Spleen (tissue), 11 donors: ENCODE results near the gene NUDT19. TPM values are rescaled to one million over a fixed set of nuclear protein-coding genes. Genes with fewer than 3 reads are reported as not detected.

ENCODE experiments used
- DNase-seq: peaks from one replicate; pipeline ENCODE4 v3.0.0-alpha.2; 2020
- H3K27ac ChIP-seq, 8 donors: fragments of 200-600 bp; sonication (generic) in 7 of 8; 1 replicate in 4 of 8; 2 replicates in 4 of 8; pipeline versions ENCODE4 v1.5.0 to v1.8.0; 2016 to 2021; ENCODE audit warnings: inconsistent platforms in 4 of 8, mild to moderate bottlenecking in 4 of 8, moderate library complexity in 1 of 8
- H3K27me3 ChIP-seq, 7 donors: fragments of 200-600 bp; sonication (generic) in 6 of 7; replicated peaks in 1 of 7; 1 replicate in 4 of 7; 2 replicates in 3 of 7; pipeline versions ENCODE4 v1.5.0 to v1.8.0; 2016 to 2021; ENCODE audit warnings: inconsistent platforms in 3 of 7, mild to moderate bottlenecking in 1 of 7
- H3K36me3 ChIP-seq, 6 donors: fragments of 200-600 bp; sonication (generic) in 5 of 6; 1 replicate in 4 of 6; 2 replicates in 2 of 6; pipeline versions ENCODE4 v1.5.0 to v1.8.0; 2016 to 2021; ENCODE audit warnings: inconsistent platforms in 2 of 6
- H3K4me1 ChIP-seq, 6 donors: fragments of 200-600 bp; sonication (generic) in 5 of 6; 1 replicate in 3 of 6; 2 replicates in 3 of 6; pipeline versions ENCODE4 v1.5.0 to v1.8.0; 2016 to 2021; ENCODE audit warnings: inconsistent platforms in 3 of 6
- H3K4me3 ChIP-seq, 8 donors: fragments of 200-600 bp; sonication (generic) in 7 of 8; 1 replicate in 4 of 8; 2 replicates in 4 of 8; pipeline versions ENCODE4 v1.5.0 to v1.8.0; 2016 to 2021; ENCODE audit warnings: inconsistent platforms in 4 of 8, mild to moderate bottlenecking in 4 of 8, moderate library complexity in 2 of 8
- H3K9me3 ChIP-seq, 8 donors: fragments of 200-600 bp; sonication (generic) in 7 of 8; 1 replicate in 4 of 8; 2 replicates in 4 of 8; pipeline versions ENCODE4 v1.5.0 to v1.8.0; 2016 to 2021; ENCODE audit warnings: inconsistent platforms in 4 of 8
- CTCF ChIP-seq, 11 experiments: fragments of 200-600 bp in 7 of 11; fragments of 450-650 bp in 4 of 11; sonication (generic) in 4 of 11; IDR thresholded peaks in 8 of 11; conservative IDR thresholded peaks in 3 of 11; 1 replicate in 7 of 11; 2 replicates in 4 of 11; pipeline versions ENCODE4 v1.4.0 to v1.8.0; 2016 to 2021; ENCODE audit warnings: antibody characterized with exemption in 11 of 11, inconsistent platforms in 4 of 11, mild to moderate bottlenecking in 1 of 11
- POLR2A ChIP-seq, 3 donors: fragments of 450-650 bp; IDR thresholded peaks; one replicate each; pipeline ENCODE4 v1.5.1; 2017; ENCODE audit warnings: antibody characterized with exemption in 3 of 3, mild to moderate bottlenecking in 1 of 3
- POLR2AphosphoS5 ChIP-seq, 3 donors: sonication (generic); formaldehyde crosslinking; IDR thresholded peaks; one replicate each; pipeline ENCODE4 v1.5.1; 2017; ENCODE audit warnings: antibody characterized with exemption in 3 of 3
- WGBS, 5 donors: extraction: QIAGEN DNeasy Blood & Tissue Kit in 3 of 5; methylation state at CpG; one replicate each; pipeline versions ENCODE4 v1.1.5 to v1.1.7; 2013 to 2018; 5-methylcytosine and 5-hydroxymethylcytosine counted together
- intact Hi-C: fragments of 100-400 bp; cut with DNase I; formaldehyde crosslinking; loops from one replicate; pipeline ENCODE4 v1.15.0; 2023; ENCODE audit warnings: low total_unique reads
- polyA plus RNA-seq, 3 donors: library from polyadenylated mRNA; stranded (reverse); fragments of 200-250 nt; gene quantifications; one replicate each; pipeline ENCODE4 v1.2.1, GENCODE V29; 2013
- total RNA-seq, 7 donors: library from RNA; depleted of rRNA in 3 of 7; stranded (reverse); fragments of >200 nt in 3 of 7; fragmentation: NEBNext Ultra II Directional in 4 of 7; extraction: Animal tissue kit (Norgen Biotek cat#: 25700) in 4 of 7; gene quantifications; one replicate each; pipeline versions ENCODE4 v1.1.0 to v1.2.1, GENCODE V29; 2016 to 2021
- donor health status: healthy with polysubstance abuse.
- donor health status: DM: no; HTN: no; CAD: no; lungs with moderate emphysema.
- donor health status: DM: no; HTN: no; CAD: no.
- donor health status: Bipolar disorder and iron deficiency.
- donor health status: healthy.
- donor health status: DM: no; HTN: no; CAD: no.
- donor health status: DM: yes; HTN: yes; CAD: no.

NUDT19 gene
- total and polyA plus RNA-seq, 10 donors, result 4.9 to 18.4 (median 11.0) TPM

GRCh38 chr19:32674931-32675719 is 16.5 kb upstream of the NUDT19 start, which contains the start of gene ANKRD27:
ANKRD27 (minus strand) TSS chr19:32675180; CDS start chr19:32659015, 16,165 bp downstream.
- Histone ChIP-seq H3K27me3 (peaks cover 0 to 45% (median 21%) of the 10 kb centered on the region in 7 donors), H3K4me1 (peaks cover 18 to 65% (median 48%) of the 10 kb centered on the region in 6 donors), H3K36me3 (peaks cover 0 to 3% (median 0%) of the 10 kb centered on the region in 6 donors), H3K9me3 (no peaks in the 10 kb centered on the region), H3K27ac (peak within 1 kb of the TSS; percentile 76 to 94 (median 88)), H3K4me3 (peak within 1 kb of the TSS; percentile 87 to 99 (median 96))
- DNase-seq, result peak; percentile 99
- intact Hi-C loops, result loop anchor here (10.0 kb wide), 1 partner anchor 80 kb away; no protein-coding TSS in a partner anchor
- WGBS, 5 donors, result 0 to 2% (median 0%) methylated on average over 36 to 75 of the region's 75 CpGs
- TF ChIP-seq CTCF (IDR thresholded peaks at IDR 0.05 in 8 of 11, conservative IDR thresholded peaks at IDR 0.05 in 3 of 11) (peak in 3 of 11 experiments; percentile 17 to 44 (median 22)), POLR2A (IDR thresholded peaks at IDR 0.05) (peak in 1 of 3 donors; percentile 31), POLR2AphosphoS5 (IDR thresholded peaks at IDR 0.05) (peak; percentile 88 to 90 (median 89))

GRCh38 chr19:32675720-32676185 is 15.9 kb upstream of the NUDT19 start, which contains the start of gene RGS9BP:
RGS9BP (plus strand) TSS chr19:32675848; CDS start chr19:32676264, 416 bp downstream.
- WGBS, 5 donors, result 1 to 4% (median 3%) methylated on average over 22 to 53 of the region's 53 CpGs

DNA sequence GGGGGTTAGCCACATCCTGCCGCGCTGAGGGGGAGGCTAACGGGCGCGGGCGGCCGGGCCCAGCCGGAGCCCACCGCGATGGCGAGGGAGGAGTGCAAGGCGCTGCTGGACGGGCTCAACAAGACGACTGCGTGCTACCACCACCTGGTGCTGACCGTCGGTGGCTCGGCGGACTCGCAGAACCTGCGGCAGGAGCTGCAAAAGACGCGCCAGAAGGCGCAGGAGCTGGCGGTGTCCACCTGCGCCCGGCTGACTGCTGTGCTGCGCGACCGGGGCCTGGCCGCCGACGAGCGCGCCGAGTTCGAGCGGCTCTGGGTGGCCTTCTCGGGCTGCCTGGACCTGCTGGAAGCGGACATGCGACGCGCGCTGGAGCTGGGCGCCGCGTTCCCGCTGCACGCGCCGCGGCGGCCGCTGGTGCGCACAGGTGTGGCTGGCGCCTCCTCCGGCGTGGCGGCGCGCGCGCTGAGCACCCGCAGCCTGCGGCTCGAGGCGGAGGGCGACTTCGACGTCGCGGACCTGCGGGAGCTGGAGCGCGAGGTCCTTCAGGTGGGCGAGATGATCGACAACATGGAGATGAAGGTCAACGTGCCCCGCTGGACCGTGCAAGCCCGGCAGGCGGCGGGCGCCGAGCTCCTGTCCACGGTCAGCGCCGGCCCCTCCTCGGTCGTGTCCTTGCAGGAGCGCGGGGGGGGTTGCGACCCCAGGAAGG is 15.3 kb upstream of the NUDT19 start:
- Histone ChIP-seq H3K9me3 (no peaks in the 10 kb centered on the region), H3K27me3 (peaks cover 0 to 47% (median 21%) of the 10 kb centered on the region in 7 donors), H3K27ac (peak overlapping the region in 3 of 8 donors; percentile 89 to 94 (median 89)), H3K4me1 (peaks cover 18 to 59% (median 48%) of the 10 kb centered on the region in 6 donors), H3K36me3 (no peaks in the 10 kb centered on the region), H3K4me3 (peak overlapping the region; percentile 87 to 99 (median 96))
- no peak for TF ChIP-seq POLR2AphosphoS5 (IDR thresholded peaks at IDR 0.05)
- peak in 1 of 11 experiments; percentile 17 for TF ChIP-seq CTCF (IDR thresholded peaks at IDR 0.05 in 8 of 11, conservative IDR thresholded peaks at IDR 0.05 in 3 of 11)
- TF ChIP-seq POLR2A (IDR thresholded peaks at IDR 0.05), result no peak
- peak; percentile 86 for DNase-seq
- intact Hi-C loops, result loop anchor here (10.0 kb wide), 1 partner anchor 82 kb away; no protein-coding TSS in a partner anchor
- WGBS, 5 donors, result 3 to 10% (median 5%) methylated on average over 21 to 93 of the region's 93 CpGs

More at GRCh38 chr19:32675720-32676185, 15.9 kb upstream of the NUDT19 start, which contains the start of gene RGS9BP:
- no peak for TF ChIP-seq POLR2AphosphoS5 (IDR thresholded peaks at IDR 0.05)
- TF ChIP-seq CTCF (IDR thresholded peaks at IDR 0.05 in 8 of 11, conservative IDR thresholded peaks at IDR 0.05 in 3 of 11), result no peak
- TF ChIP-seq POLR2A (IDR thresholded peaks at IDR 0.05), result no peak
- peak within 1 kb of the TSS; percentile 87 to 99 (median 96) for H3K4me3 ChIP-seq
- peaks cover 0 to 3% (median 0%) of the 10 kb centered on the region in 6 donors for H3K36me3 ChIP-seq
- peaks cover 0 to 47% (median 21%) of the 10 kb centered on the region in 7 donors for H3K27me3 ChIP-seq
- peak within 1 kb of the TSS; percentile 76 to 94 (median 88) for H3K27ac ChIP-seq
- peak; percentile 94 for DNase-seq
- peaks cover 18 to 63% (median 48%) of the 10 kb centered on the region in 6 donors for H3K4me1 ChIP-seq
- H3K9me3 ChIP-seq, result no peaks in the 10 kb centered on the region
- intact Hi-C loops, result loop anchor here (10.0 kb wide), 1 partner anchor 81 kb away; no protein-coding TSS in a partner anchor
